Parietal lobe (tissue), 2 donors: ENCODE results near the gene VILL. TPM values are rescaled to one million over a fixed set of nuclear protein-coding genes. Genes with fewer than 3 reads are reported as not detected.

Experiments used
- small RNA-seq: library from RNA; depleted of rRNA; stranded (forward); fragments of <200 nt; gene quantifications from one replicate; pipeline ENCODE3, GENCODE V24; 2014; ENCODE audit warnings: low replicate concordance
- total RNA-seq: library from RNA; depleted of rRNA; stranded (reverse); fragments of >200 nt; gene quantifications from one replicate; pipeline ENCODE4 v1.2.3, GENCODE V29; 2014

The VILL gene
- 17.5 TPM for total RNA-seq

DNA sequence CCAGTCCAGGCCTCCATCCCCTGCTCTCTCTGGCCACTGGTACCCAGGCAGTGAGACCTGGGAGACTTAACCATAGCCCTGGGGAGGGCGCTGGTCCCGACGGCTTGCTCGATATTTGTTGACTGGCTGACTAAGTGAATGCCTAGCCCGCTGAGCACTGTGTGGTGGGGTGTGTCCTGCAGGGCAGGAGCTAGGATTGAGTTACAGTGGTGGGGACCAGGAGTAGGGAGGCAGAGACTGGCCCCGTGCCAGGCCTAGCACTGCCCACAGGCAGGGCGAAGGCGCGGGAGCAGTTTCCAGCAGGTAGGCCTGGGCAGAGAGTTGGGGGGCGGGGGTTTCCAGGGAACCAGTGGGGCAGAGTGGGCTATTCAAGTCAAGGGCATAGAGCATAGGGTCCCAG lies at the start of gene VILL:
TSS of gene VILL (plus strand) at position 260 of the 400 bp plus-strand sequence. CDS start 2,887 bp downstream, outside the sequence.

DNA sequence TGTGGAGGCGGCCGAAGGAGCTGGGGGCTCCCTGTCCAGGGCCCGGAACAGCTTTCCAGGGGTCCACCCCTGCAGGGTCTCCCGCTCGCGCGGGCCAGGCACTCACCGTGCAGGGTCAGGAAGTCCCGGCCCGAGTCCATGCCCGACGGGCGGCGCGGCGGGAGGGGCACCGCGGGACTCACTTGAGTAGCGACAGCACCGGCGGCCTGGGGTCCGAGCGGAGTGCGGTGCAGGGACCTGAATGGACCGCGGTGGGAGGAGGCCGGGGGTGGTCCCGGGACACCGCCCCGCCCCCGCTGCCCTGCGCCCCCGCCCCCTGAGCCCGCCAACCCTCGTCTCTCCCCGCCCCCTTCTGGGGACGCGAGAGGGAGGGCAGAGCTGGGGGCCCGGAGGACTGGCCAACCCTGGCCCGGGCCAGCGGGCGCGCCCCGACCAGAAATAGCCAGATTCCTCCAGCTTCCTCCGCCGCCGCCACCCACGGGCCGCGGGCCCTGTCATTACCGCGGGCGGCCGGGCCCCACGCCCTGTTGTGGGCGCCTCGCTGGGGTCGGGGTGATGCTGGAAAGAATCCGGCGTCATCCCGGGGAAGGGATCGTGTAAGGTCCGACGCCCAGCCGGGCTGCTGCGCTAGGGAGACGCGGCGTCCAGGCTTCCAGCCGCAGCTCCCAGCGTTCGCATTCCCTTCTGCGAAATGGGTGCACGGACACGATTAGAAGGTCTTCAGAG lies 39.0 kb downstream of the VILL start, which contains the start of gene PLCD1:
TSS of gene PLCD1 (minus strand) at position 243 of the 726 bp plus-strand sequence. CDS start at position 140, 103 bp downstream.

DNA sequence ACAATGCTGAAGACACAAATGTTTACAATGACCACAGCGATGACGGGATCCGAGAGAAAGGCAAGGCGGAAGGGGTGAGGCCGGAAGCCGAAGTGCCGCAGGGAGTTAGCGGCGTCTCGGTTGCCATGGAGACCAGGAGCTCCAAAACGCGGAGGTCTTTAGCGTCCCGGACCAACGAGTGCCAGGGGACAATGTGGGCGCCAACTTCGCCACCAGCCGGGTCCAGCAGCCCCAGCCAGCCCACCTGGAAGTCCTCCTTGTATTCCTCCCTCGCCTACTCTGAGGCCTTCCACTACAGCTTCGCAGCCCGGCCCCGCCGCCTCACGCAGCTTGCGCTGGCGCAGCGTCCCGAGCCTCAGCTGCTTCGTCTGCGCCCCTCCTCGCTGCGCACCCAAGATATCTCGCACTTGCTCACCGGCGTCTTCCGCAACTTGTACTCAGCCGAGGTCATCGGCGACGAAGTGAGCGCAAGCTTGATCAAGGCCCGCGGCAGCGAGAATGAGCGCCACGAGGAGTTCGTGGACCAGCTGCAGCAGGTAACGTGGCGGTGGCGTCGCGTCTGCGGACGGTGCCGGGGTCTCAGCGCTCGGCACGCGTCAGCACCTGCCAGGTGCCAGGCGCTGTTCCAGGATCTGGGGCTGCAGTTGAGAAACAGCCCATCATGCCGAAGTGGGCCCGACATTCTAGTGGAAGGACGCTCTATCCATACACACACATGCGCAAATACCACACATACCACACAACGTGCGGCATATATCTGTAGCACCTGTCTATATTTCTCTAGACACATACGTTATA lies 48.7 kb downstream of the VILL start, which contains the start of gene DLEC1:
TSS of gene DLEC1 (plus strand) at position 108 of the 798 bp plus-strand sequence. CDS start at position 126, 18 bp downstream.

Small RNA genes lying within 50 kb of the gene (small RNA-seq; reads per million reads assigned to genes)
- gene MIR26A1 (2.6 reads per million, percentile 83 among the genes with 10 or more reads in this experiment), gene RF00019 (not detected)

Other genes starting within 250 kb of the VILL start
- 20.7 TPM for gene CTDSPL, start 128.9 kb upstream of the VILL start, total RNA-seq
- gene PLCD1, start 38.9 kb downstream of the VILL start, total RNA-seq, result 4.7 TPM
- 1.6 TPM for gene DLEC1, start 48.4 kb downstream of the VILL start, total RNA-seq
- gene ACAA1, start 146.3 kb downstream of the VILL start, total RNA-seq, result 40.7 TPM
- 7.5 TPM for gene MYD88, start 147.9 kb downstream of the VILL start, total RNA-seq
- 57.0 TPM for gene OXSR1, start 174.8 kb downstream of the VILL start, total RNA-seq